ENCODE measurements around the gene ZNF213. TPM values are rescaled to one million over a fixed set of nuclear protein-coding genes. Genes with fewer than 3 reads are reported as not detected.

ZNF213 gene
- total RNA-seq, 1 donor from 2014 or later, result 13.4 TPM

- no peak for DNase-seq (ENCODE audit: low spot score, unreplicated experiment)
- peaks cover 7% of the 10 kb centered on the region for H3K4me1 Mint-ChIP-seq (ENCODE audit: low read depth)
- H3K4me3 Mint-ChIP-seq (ENCODE audit: low read depth), result peak overlapping the region; percentile 69
- H3K27ac Mint-ChIP-seq, result peak overlapping the region; percentile 99
- H3K36me3 Mint-ChIP-seq (ENCODE audit: insufficient read depth), result no peaks in the 10 kb centered on the region
- no peaks in the 10 kb centered on the region for H3K9me3 Mint-ChIP-seq (ENCODE audit: low read depth)
- H3K27me3 Mint-ChIP-seq, result peaks cover 45% of the 10 kb centered on the region
- TF ChIP-seq, protein P1, sequence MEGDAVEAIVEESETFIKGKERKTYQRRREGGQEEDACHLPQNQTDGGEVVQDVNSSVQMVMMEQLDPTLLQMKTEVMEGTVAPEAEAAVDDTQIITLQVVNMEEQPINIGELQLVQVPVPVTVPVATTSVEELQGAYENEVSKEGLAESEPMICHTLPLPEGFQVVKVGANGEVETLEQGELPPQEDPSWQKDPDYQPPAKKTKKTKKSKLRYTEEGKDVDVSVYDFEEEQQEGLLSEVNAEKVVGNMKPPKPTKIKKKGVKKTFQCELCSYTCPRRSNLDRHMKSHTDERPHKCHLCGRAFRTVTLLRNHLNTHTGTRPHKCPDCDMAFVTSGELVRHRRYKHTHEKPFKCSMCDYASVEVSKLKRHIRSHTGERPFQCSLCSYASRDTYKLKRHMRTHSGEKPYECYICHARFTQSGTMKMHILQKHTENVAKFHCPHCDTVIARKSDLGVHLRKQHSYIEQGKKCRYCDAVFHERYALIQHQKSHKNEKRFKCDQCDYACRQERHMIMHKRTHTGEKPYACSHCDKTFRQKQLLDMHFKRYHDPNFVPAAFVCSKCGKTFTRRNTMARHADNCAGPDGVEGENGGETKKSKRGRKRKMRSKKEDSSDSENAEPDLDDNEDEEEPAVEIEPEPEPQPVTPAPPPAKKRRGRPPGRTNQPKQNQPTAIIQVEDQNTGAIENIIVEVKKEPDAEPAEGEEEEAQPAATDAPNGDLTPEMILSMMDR (IDR thresholded peaks at IDR 0.05; ENCODE audit: unreplicated experiment), result no peak
Measured at GRCh38 chr16:3152991-3153368, 18.2 kb downstream of the ZNF213 start.

GRCh38 chr16:3155181-3155580 is 20.4 kb downstream of the ZNF213 start:
- Mint-ChIP-seq H3K36me3 (ENCODE audit: insufficient read depth) (no peaks in the 10 kb centered on the region), H3K4me1 (ENCODE audit: low read depth) (peaks cover 8% of the 10 kb centered on the region), H3K4me3 (ENCODE audit: low read depth) (no peak overlapping the region), H3K27ac (no peak overlapping the region), H3K27me3 (peaks cover 58% of the 10 kb centered on the region), H3K9me3 (ENCODE audit: low read depth) (no peaks in the 10 kb centered on the region)
- no peak for DNase-seq (ENCODE audit: low spot score, unreplicated experiment)
- TF ChIP-seq, protein P1 (IDR thresholded peaks at IDR 0.05; ENCODE audit: unreplicated experiment), result no peak

GRCh38 chr16:3155972-3156371 is 21.1 kb downstream of the ZNF213 start:
- Mint-ChIP-seq H3K4me1 (ENCODE audit: low read depth) (peaks cover 5% of the 10 kb centered on the region), H3K9me3 (ENCODE audit: low read depth) (no peaks in the 10 kb centered on the region), H3K4me3 (ENCODE audit: low read depth) (no peak overlapping the region), H3K36me3 (ENCODE audit: insufficient read depth) (no peaks in the 10 kb centered on the region), H3K27me3 (peaks cover 54% of the 10 kb centered on the region), H3K27ac (no peak overlapping the region)
- TF ChIP-seq, protein P1 (IDR thresholded peaks at IDR 0.05; ENCODE audit: unreplicated experiment), result no peak
- DNase-seq (ENCODE audit: low spot score, unreplicated experiment), result no peak

DNA sequence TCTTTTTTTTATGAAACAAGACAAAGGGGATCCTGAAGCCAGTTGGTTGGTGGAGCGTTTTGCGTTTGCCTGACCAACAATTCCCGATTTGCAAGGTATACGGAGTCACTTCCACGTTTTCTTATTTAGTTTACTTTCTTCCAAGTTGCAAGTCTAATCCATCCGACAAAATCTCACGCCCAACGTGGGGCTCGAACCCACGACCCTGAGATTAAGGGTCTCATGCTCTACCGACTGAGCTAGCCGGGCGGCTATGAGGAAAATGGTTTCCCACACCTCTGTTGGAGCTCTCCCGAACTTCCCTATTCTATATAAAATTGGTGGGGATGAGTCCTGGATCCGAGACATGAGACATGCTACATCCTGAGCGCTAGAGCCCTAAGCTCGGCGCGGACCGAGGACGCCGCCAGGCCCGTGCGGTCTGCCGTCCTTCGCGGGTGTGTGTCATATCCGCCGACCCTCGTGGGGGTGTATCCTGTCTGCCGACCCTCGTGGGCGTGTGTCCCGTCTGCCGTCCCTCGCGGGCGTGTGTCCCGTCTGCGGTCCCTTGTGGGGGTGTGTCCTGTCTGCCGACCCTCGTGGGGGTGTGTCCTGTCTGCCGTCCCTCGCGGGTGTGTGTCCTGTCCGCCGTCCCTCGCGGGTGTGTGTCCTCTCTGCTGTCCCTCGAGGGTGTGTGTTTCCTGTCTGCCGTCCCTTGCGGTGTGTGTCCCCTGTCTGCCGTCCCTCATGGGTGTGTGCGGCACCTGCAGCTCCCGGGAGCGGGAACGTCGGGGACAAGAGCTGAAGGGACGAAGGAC is 22.6 kb downstream of the ZNF213 start:
- no peaks in the 10 kb centered on the region for H3K9me3 Mint-ChIP-seq (ENCODE audit: low read depth)
- peaks cover 5% of the 10 kb centered on the region for H3K4me1 Mint-ChIP-seq (ENCODE audit: low read depth)
- peak overlapping the region; percentile 84 for H3K27ac Mint-ChIP-seq
- TF ChIP-seq, protein P1 (IDR thresholded peaks at IDR 0.05; ENCODE audit: unreplicated experiment), result no peak
- H3K36me3 Mint-ChIP-seq (ENCODE audit: insufficient read depth), result no peaks in the 10 kb centered on the region
- peaks cover 50% of the 10 kb centered on the region for H3K27me3 Mint-ChIP-seq
- no peak for DNase-seq (ENCODE audit: low spot score, unreplicated experiment)
- H3K4me3 Mint-ChIP-seq (ENCODE audit: low read depth), result peak overlapping the region; percentile 74

DNA sequence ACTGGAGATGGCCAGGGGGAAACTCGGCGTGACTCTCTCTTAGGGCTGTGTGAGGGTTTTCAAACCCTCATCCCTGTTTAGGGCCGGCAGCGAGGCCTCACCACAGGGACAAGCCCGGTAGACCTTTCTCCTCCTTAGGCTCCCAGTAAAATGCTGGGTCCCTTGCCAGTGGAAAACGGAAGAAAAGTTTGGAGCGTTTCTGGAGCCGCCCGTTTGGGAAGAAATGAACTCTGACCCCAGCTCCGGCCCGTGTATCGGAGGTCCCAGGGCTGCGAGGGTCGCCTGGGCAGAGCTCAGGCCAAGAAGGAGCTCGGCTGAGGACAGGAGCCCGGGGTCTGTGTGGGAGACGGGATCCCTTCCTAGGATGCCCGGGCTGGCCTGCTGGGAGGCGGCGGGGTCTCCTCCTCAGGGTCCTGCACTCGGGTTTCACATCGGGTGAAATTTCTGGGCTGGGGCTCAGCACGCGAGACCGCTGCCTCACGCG is 23.2 kb downstream of the ZNF213 start:
- peaks cover 48% of the 10 kb centered on the region for H3K27me3 Mint-ChIP-seq
- H3K9me3 Mint-ChIP-seq (ENCODE audit: low read depth), result no peaks in the 10 kb centered on the region
- no peaks in the 10 kb centered on the region for H3K36me3 Mint-ChIP-seq (ENCODE audit: insufficient read depth)
- peak overlapping the region; percentile 84 for H3K27ac Mint-ChIP-seq
- H3K4me1 Mint-ChIP-seq (ENCODE audit: low read depth), result peaks cover 5% of the 10 kb centered on the region
- TF ChIP-seq, protein P1 (IDR thresholded peaks at IDR 0.05; ENCODE audit: unreplicated experiment), result no peak
- DNase-seq (ENCODE audit: low spot score, unreplicated experiment), result no peak
- H3K4me3 Mint-ChIP-seq (ENCODE audit: low read depth), result peak overlapping the region; percentile 74

Measured in progenitor cell of endocrine pancreas (in vitro differentiated cells).